Hepatocyte (in vitro differentiated cells): ENCODE measurements around the gene ODC1. TPM values are rescaled to one million over a fixed set of nuclear protein-coding genes. Genes with fewer than 3 reads are reported as not detected.

Experiments used
- DNase-seq: peaks from one replicate; pipeline ENCODE4 v3.0.0-alpha.2; 2016; ENCODE audit warnings: low spot score
- H2AFZ ChIP-seq: fragments of 200-600 bp; sonication (generic); 2 replicates; pipeline ENCODE4 v1.6.0; 2016; ENCODE audit warnings: antibody characterized with exemption, mild to moderate bottlenecking
- H3K27ac ChIP-seq: fragments of 200-600 bp; sonication (generic); 2 replicates; pipeline ENCODE4 v1.5.1; 2016; ENCODE audit warnings: mild to moderate bottlenecking
- H3K27me3 ChIP-seq: fragments of 200-600 bp; sonication (generic); 2 replicates; pipeline ENCODE4 v1.6.1; 2016
- H3K36me3 ChIP-seq: fragments of 200-600 bp; sonication (generic); replicated peaks from 2 replicates; pipeline ENCODE4 v1.5.1; 2016; ENCODE audit warnings: low read depth; ENCODE audit not compliant: insufficient read depth
- H3K4me1 ChIP-seq: fragments of 200-600 bp; sonication (generic); 2 replicates; pipeline ENCODE4 v1.5.1; 2016; ENCODE audit warnings: mild to moderate bottlenecking, moderate library complexity; ENCODE audit not compliant: insufficient read depth
- H3K4me2 ChIP-seq: fragments of 200-600 bp; sonication (generic); 2 replicates; pipeline ENCODE4 v1.6.0; 2016
- H3K4me3 ChIP-seq: fragments of 200-600 bp; sonication (generic); 2 replicates; pipeline ENCODE4 v1.5.1; 2016; ENCODE audit warnings: mild to moderate bottlenecking
- H3K79me2 ChIP-seq: fragments of 200-600 bp; sonication (generic); 2 replicates; pipeline ENCODE4 v1.6.0; 2017; ENCODE audit warnings: mild to moderate bottlenecking
- H3K9me2 ChIP-seq: fragments of 200-600 bp; sonication (generic); replicated peaks from 2 replicates; pipeline ENCODE4 v1.6.0; 2017; ENCODE audit warnings: mild to moderate bottlenecking; ENCODE audit not compliant: insufficient read depth
- H3K9me3 ChIP-seq: fragments of 200-600 bp; sonication (generic); 2 replicates; pipeline ENCODE4 v1.5.1; 2016; ENCODE audit warnings: low read depth, mild to moderate bottlenecking
- H4K20me1 ChIP-seq: fragments of 200-600 bp; sonication (generic); 2 replicates; pipeline ENCODE4 v1.6.0; 2016; ENCODE audit warnings: mild to moderate bottlenecking; ENCODE audit not compliant: insufficient read depth, poor library complexity, severe bottlenecking
- EZH2 ChIP-seq: fragments of 200-600 bp; sonication (generic); IDR thresholded peaks from 2 replicates; pipeline ENCODE4 v1.6.1; 2016; ENCODE audit warnings: antibody characterized with exemption, mild to moderate bottlenecking, borderline replicate concordance
- EZH2phosphoT487 ChIP-seq: fragments of 200-600 bp; sonication (generic); IDR thresholded peaks from one replicate; pipeline ENCODE4 v1.6.1; 2018; ENCODE audit warnings: antibody characterized with exemption, mild to moderate bottlenecking, low read depth, moderate library complexity; ENCODE audit not compliant: unreplicated experiment, severe bottlenecking
- WGBS: methylation state at CpG from one replicate; pipeline ENCODE4 v1.1.6; 2016; ENCODE audit warnings: low lambda C conversion rate; ENCODE audit errors: missing lambda C conversion rate; 5-methylcytosine and 5-hydroxymethylcytosine counted together
- polyA plus RNA-seq: library from polyadenylated mRNA; unstranded; fragments of >200 nt; fragmentation: Nextera tagmentation; extraction: Ambion mirVana; gene quantifications from 2 replicates; pipeline ENCODE4 v1.2.1, GENCODE V29; 2016
- total RNA-seq: library from RNA; depleted of rRNA; stranded (reverse); fragments of >200 nt; gene quantifications from 2 replicates; pipeline ENCODE4 v1.2.3, GENCODE V29; 2014
- TF ChIP-seq, protein P1 (sequence below): fragments of 200-600 bp; sonication (generic); IDR thresholded peaks from 2 replicates; pipeline ENCODE4 v1.5.1; 2016; ENCODE audit warnings: antibody characterized with exemption, mild to moderate bottlenecking; ENCODE audit not compliant: poor library complexity

ODC1 gene
- total and polyA plus RNA-seq, 2 experiments from 2014 or later = 92.8 to 165 TPM

DNA sequence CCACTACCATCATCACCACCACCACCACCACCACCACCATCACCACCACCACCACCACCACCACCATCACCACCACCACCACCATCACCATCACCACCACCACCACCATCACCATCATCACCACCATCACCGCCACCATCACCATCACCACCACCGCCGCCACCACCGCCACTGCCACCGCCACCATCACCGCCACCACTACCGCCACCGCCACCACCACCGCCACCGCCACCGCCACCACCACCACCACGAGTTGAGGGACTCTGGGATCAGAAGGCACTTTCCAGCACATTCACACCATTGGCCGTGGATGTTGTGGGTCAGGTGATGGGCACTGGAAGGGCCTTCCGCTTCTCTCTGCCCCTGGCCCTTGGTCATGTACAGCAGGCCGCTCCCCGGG is 48.8 kb downstream of the ODC1 start:
- Histone ChIP-seq H3K36me3 (no peaks in the 10 kb centered on the region), H3K4me3 (no peak overlapping the region), H3K4me1 (peaks cover 16% of the 10 kb centered on the region), H3K27me3 (no peaks in the 10 kb centered on the region), H3K4me2 (no peak overlapping the region), H3K27ac (no peak overlapping the region), H3K9me2 (no peaks in the 10 kb centered on the region), H3K9me3 (no peaks in the 10 kb centered on the region), H2AFZ (no peak overlapping the region), H4K20me1 (no peaks in the 10 kb centered on the region), H3K79me2 (no peaks in the 10 kb centered on the region)
- WGBS = 100% methylated on average over 4 of the region's 16 CpGs
- TF ChIP-seq EZH2 (no peak), EZH2phosphoT487 (no peak)
- TF ChIP-seq, protein P1, sequence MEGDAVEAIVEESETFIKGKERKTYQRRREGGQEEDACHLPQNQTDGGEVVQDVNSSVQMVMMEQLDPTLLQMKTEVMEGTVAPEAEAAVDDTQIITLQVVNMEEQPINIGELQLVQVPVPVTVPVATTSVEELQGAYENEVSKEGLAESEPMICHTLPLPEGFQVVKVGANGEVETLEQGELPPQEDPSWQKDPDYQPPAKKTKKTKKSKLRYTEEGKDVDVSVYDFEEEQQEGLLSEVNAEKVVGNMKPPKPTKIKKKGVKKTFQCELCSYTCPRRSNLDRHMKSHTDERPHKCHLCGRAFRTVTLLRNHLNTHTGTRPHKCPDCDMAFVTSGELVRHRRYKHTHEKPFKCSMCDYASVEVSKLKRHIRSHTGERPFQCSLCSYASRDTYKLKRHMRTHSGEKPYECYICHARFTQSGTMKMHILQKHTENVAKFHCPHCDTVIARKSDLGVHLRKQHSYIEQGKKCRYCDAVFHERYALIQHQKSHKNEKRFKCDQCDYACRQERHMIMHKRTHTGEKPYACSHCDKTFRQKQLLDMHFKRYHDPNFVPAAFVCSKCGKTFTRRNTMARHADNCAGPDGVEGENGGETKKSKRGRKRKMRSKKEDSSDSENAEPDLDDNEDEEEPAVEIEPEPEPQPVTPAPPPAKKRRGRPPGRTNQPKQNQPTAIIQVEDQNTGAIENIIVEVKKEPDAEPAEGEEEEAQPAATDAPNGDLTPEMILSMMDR = no peak
- DNase-seq = no peak

DNA sequence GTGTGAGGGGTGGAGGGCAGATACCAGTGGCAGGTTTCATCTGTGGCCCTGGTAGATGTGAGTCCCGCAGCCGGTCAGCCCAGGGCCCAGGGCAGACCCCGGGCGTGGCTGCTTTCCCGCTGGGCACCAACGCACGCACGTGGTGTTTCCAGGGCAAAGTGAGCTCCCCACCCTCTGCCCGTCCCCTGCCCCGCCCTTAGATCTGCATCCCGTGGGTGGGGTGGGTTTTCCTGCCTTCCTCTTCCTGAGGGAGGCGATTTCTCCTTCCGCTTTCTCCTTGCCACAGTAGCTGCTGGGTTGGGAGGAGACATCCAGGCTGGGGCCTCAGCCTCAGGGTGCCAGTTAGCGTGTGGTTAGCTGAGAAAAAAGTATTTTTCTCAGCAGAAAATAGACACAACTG is 49.6 kb downstream of the ODC1 start:
- Histone ChIP-seq H3K36me3 (no peaks in the 10 kb centered on the region), H3K4me3 (no peak overlapping the region), H4K20me1 (no peaks in the 10 kb centered on the region), H3K9me3 (no peaks in the 10 kb centered on the region), H3K79me2 (no peaks in the 10 kb centered on the region), H3K9me2 (no peaks in the 10 kb centered on the region), H2AFZ (no peak overlapping the region), H3K27ac (no peak overlapping the region), H3K27me3 (no peaks in the 10 kb centered on the region), H3K4me2 (no peak overlapping the region), H3K4me1 (peaks cover 16% of the 10 kb centered on the region)
- WGBS = 84% methylated on average over 7 of the region's 14 CpGs
- TF ChIP-seq EZH2phosphoT487 (no peak), EZH2 (no peak)
- TF ChIP-seq, protein P1 = no peak
- DNase-seq = no peak

DNA sequence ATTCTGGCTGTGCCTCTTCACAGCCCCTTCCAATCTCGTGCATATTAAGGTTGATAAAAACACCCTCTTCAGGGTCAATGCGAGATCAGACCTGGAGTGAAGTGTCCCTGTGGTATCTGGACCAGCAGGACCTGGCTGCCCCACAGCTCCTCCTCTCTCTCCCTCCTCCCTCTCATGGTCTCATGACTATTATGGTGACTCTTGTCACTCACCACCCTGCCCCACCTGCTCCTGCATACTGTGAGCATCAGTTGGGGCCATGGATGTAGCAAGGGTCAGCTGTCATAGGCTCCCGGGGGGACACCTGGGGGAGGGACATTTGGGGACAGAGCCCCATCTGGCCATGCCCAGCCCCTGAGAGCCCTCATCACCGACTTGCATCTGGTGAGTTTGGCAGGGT is 50.2 kb downstream of the ODC1 start:
- Histone ChIP-seq H3K4me3 (no peak overlapping the region), H3K9me3 (no peaks in the 10 kb centered on the region), H3K27me3 (no peaks in the 10 kb centered on the region), H3K27ac (no peak overlapping the region), H3K9me2 (no peaks in the 10 kb centered on the region), H3K4me1 (peaks cover 16% of the 10 kb centered on the region), H3K79me2 (peaks cover 3% of the 10 kb centered on the region), H3K36me3 (no peaks in the 10 kb centered on the region), H4K20me1 (no peaks in the 10 kb centered on the region), H3K4me2 (no peak overlapping the region), H2AFZ (no peak overlapping the region)
- TF ChIP-seq, protein P1 = no peak
- TF ChIP-seq EZH2phosphoT487 (no peak), EZH2 (no peak)
- 85% methylated on average over 4 of the region's 4 CpGs for WGBS
- DNase-seq = no peak
